Measurements from ENCODE around the gene DGCR8. TPM values are rescaled to one million over a fixed set of nuclear protein-coding genes. Genes with fewer than 3 reads are reported as not detected.

Gene DGCR8
- total RNA-seq, 5 donors from 2014 or later (not counting 1 experiment from before 2014, with no cell fraction given): 38.4 to 48.1 (median 45.1) TPM

Other genes with a start within 250 kb of the DGCR8 start
- 10 to 100 TPM in 3 of 5 donors, 1 to 10 TPM in 2; 4.8 to 13.7 (median 12.9) TPM for gene GNB1L, start 225.4 kb upstream of the DGCR8 start, total RNA-seq
- 10 to 100 TPM; 21.1 to 35.1 (median 28.5) TPM for gene RTL10, start 225.4 kb upstream of the DGCR8 start, total RNA-seq
- gene COMT, start 138.5 kb upstream of the DGCR8 start, total RNA-seq: 10 to 100 TPM; 30.6 to 53.1 (median 50.5) TPM
- gene TXNRD2, start 138.4 kb upstream of the DGCR8 start, total RNA-seq: 10 to 100 TPM; 26.5 to 47.4 (median 28.7) TPM
- gene ARVCF, start 63.4 kb upstream of the DGCR8 start, total RNA-seq: 1 to 10 TPM; 2.5 to 8.6 (median 6.4) TPM
- gene TANGO2, start 59.1 kb upstream of the DGCR8 start, total RNA-seq: 10 to 100 TPM; 29.9 to 48.4 (median 43.7) TPM
- 10 to 100 TPM; 64.0 to 81.1 (median 75.4) TPM for gene RANBP1, start 35.9 kb downstream of the DGCR8 start, total RNA-seq
- gene TRMT2A, start 37.0 kb downstream of the DGCR8 start, total RNA-seq: 100 to 1,000 TPM in 3 of 5 donors, 10 to 100 TPM in 2; 87.6 to 136 (median 123) TPM
- 100 to 1,000 TPM in 1 of 5 donors, 10 to 100 TPM in 4; 68.4 to 102 (median 92.1) TPM for gene ZDHHC8, start 51.6 kb downstream of the DGCR8 start, total RNA-seq
- under 1 TPM in 3 of 5 donors, not detected in 2; 0.18 to 0.66 (median 0.58) TPM for gene CCDC188, start 70.8 kb downstream of the DGCR8 start, total RNA-seq
- 1 to 10 TPM in 3 of 5 donors, under 1 TPM in 2; 0.33 to 4.1 (median 2.5) TPM for gene RTN4R, start 188.1 kb downstream of the DGCR8 start, total RNA-seq
- gene DGCR6L, start 239.8 kb downstream of the DGCR8 start, total RNA-seq: 10 to 100 TPM; 34.9 to 50.7 (median 46.7) TPM